ENCODE data around the gene KLF17.

KLF17 gene

GRCh38 chr1:44157903-44158302, 39.3 kb downstream of the KLF17 start:
- no peak for DNase-seq

- no peak for DNase-seq
Observed at GRCh38 chr1:44158871-44159270, 40.2 kb downstream of the KLF17 start.

DNA sequence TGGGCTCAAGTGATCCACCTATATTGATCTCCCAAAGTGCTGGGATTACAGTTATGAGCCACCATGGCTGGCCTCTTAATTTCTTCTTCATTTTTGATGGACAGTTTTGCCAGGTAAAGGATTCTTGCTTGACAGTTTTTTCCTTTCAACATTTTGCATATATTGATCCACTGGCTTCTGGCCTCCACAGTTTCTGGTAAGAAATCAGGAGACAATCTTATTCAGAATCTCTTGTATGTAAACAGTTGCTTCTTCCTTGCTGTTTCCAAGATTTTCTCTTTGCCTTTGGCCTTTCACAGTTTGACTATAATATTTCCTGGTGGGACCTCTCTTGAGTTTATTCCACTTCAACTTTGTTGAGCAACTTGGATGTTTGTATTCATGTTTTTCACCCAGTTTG, 42.9 kb downstream of the KLF17 start:
- no peak for DNase-seq

- no peak for DNase-seq
Observed at GRCh38 chr1:44168520-44169098, 50.0 kb downstream of the KLF17 start.

DNA sequence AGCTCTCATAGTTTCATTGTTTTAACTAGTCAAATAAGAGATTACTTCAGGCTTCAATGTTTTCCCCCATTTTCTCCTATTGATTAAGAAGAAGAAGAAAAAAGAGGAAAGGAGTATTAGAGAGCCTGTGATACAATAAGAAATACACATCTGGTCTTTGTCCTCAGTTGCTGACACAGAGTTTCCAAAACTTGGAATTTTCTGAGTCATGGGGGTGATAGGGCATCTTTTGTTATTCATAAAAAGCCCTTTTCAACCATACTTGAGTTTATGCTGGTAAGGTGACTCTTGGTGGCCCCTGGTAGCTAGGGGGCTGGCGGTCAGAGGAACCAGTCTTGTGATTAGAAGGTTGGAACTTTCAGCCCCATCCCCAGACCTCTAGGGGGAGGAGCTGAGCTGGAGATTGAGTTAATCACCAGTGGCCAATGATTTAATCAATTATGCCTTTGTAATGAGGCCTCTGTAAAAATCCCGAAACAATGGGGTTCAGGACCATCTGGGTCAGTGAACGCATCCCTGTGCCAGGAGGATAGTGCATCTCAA, 51.7 kb downstream of the KLF17 start:
- no peak for DNase-seq

DNA sequence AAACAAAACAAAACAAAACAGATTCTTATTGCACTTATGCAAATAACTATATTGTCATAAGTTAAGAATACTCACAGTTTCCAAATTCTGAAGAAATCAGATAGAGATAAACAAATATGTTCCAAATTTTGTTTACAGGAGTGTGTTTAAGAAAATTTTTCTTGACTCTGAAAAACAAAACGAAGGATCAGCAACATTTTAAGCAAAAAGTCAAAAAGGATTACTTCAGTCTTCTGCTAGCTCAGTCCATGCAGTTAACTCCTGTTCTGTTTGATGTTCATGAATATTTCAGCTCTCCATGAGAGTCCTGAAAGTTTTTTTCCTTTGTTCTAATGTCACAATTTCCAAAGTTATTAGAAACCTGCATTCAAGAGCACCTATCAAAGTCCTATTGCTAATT, 56.0 kb downstream of the KLF17 start:
- no peak for DNase-seq
